ENCODE measurements around the gene STK11IP.

The STK11IP gene

DNA sequence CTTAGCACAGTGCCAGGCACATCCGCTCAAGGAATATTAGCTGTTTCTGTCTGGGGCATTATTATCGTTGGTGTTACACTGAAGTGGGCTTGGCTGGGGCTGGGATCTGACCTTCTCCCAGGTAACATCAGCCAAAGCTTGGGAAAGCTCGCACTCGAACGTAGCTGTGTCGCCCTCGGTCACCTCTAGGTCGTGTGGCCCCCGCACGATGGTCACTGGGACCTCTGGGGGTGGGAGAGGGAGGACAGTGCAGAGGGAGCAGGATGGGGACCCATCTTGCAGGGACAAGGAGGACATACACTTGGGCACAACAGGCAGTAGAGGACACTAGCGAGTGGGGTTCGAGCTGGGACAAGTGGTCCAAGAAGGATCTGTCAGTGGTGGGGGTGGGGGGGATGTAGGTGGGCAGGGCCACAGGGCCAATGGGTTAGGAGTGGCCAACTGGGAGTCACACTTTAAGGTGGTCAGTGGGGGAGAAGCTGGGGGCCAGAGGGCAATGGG, 44.1 kb upstream of the STK11IP start:
- Histone ChIP-seq H3K4me2 (ENCODE audit: low read length) (no peak overlapping the region), H4K20me1 (ENCODE audit: control insufficient read depth, insufficient read depth, low read depth, low read length) (no peaks in the 10 kb centered on the region), H3K9me2 (replicated peaks; ENCODE audit: control insufficient read depth, low read length) (no peaks in the 10 kb centered on the region), H3K4me3 (ENCODE audit: low read length) (no peak overlapping the region), H3K27me3 (ENCODE audit: control insufficient read depth, low read length) (no peaks in the 10 kb centered on the region), H3F3A (ENCODE audit: control insufficient read depth, insufficient read depth) (no peaks in the 10 kb centered on the region), H3K4me1 (ENCODE audit: control insufficient read depth, low read length) (no peaks in the 10 kb centered on the region), H3K27ac (ENCODE audit: low read depth, low read length) (no peak overlapping the region), H3K36me3 (ENCODE audit: control insufficient read depth, low read length) (no peaks in the 10 kb centered on the region), H3K79me2 (ENCODE audit: control insufficient read depth, low read length) (no peaks in the 10 kb centered on the region), H3K9me3 (ENCODE audit: control insufficient read depth, insufficient read depth, low read length) (no peaks in the 10 kb centered on the region)
- no peak for TF ChIP-seq EZH2phosphoT487 (IDR thresholded peaks at IDR 0.05; ENCODE audit: borderline replicate concordance, low read length)
- TF ChIP-seq CTCF (IDR thresholded peaks at IDR 0.05; ENCODE audit: low read depth, low read length, poor library complexity, severe bottlenecking) = no peak

DNA sequence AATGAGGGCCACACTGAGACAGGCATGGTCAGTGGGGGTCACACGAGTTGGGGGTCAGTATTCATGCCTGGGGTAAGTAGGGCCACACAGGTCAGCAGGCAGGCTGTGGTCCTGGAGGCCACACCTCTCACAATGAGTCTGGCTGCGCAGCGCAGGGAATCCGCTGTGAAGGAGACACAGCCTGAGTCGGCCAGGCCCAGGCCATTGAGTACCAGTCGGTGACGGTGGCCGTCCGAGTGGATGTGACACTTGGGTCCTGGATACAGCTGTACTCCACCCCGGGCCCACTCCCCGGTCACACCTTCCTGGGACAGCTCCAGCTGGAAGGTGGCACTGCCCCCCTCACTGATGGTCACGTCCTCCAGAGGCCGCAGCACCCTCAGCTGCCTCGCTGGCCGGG, 43.3 kb upstream of the STK11IP start:
- no peaks in the 10 kb centered on the region for H3K79me2 ChIP-seq (ENCODE audit: control insufficient read depth, low read length)
- no peaks in the 10 kb centered on the region for H3K9me3 ChIP-seq (ENCODE audit: control insufficient read depth, insufficient read depth, low read length)
- no peaks in the 10 kb centered on the region for H3F3A ChIP-seq (ENCODE audit: control insufficient read depth, insufficient read depth)
- no peaks in the 10 kb centered on the region for H3K4me1 ChIP-seq (ENCODE audit: control insufficient read depth, low read length)
- H3K27me3 ChIP-seq (ENCODE audit: control insufficient read depth, low read length) = no peaks in the 10 kb centered on the region
- no peaks in the 10 kb centered on the region for H4K20me1 ChIP-seq (ENCODE audit: control insufficient read depth, insufficient read depth, low read depth, low read length)
- H3K4me3 ChIP-seq (ENCODE audit: low read length) = no peak overlapping the region
- no peaks in the 10 kb centered on the region for H3K9me2 ChIP-seq (replicated peaks; ENCODE audit: control insufficient read depth, low read length)
- TF ChIP-seq EZH2phosphoT487 (IDR thresholded peaks at IDR 0.05; ENCODE audit: borderline replicate concordance, low read length) (no peak), CTCF (IDR thresholded peaks at IDR 0.05; ENCODE audit: low read depth, low read length, poor library complexity, severe bottlenecking) (no peak)
- no peak overlapping the region for H3K4me2 ChIP-seq (ENCODE audit: low read length)
- H3K27ac ChIP-seq (ENCODE audit: low read depth, low read length) = no peak overlapping the region
- H3K36me3 ChIP-seq (ENCODE audit: control insufficient read depth, low read length) = no peaks in the 10 kb centered on the region

DNA sequence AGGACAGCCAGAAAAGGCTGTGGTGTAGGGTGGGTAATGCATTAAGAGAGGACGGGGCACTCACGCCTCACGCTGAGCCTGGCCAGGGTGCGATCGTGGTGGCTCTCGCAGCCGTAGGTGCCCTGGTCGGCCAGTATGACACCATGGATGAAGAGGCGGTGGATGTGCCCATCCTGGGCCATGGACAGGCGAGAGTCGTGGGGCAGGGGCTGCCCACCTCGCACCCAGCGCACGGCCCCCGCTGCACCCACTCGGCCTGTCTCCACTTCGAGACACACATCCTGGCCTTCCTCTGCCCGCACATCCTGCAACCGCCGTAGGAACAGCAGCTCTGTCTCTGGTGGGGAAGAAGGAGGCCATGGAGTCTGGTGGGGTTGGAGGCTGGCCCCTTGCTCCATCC, 41.7 kb upstream of the STK11IP start:
- no peaks in the 10 kb centered on the region for H3K27me3 ChIP-seq (ENCODE audit: control insufficient read depth, low read length)
- no peaks in the 10 kb centered on the region for H3K4me1 ChIP-seq (ENCODE audit: control insufficient read depth, low read length)
- no peaks in the 10 kb centered on the region for H4K20me1 ChIP-seq (ENCODE audit: control insufficient read depth, insufficient read depth, low read depth, low read length)
- no peaks in the 10 kb centered on the region for H3F3A ChIP-seq (ENCODE audit: control insufficient read depth, insufficient read depth)
- no peak overlapping the region for H3K4me3 ChIP-seq (ENCODE audit: low read length)
- TF ChIP-seq EZH2phosphoT487 (IDR thresholded peaks at IDR 0.05; ENCODE audit: borderline replicate concordance, low read length) = no peak
- TF ChIP-seq CTCF (IDR thresholded peaks at IDR 0.05; ENCODE audit: low read depth, low read length, poor library complexity, severe bottlenecking) = no peak
- no peak overlapping the region for H3K4me2 ChIP-seq (ENCODE audit: low read length)
- H3K36me3 ChIP-seq (ENCODE audit: control insufficient read depth, low read length) = no peaks in the 10 kb centered on the region
- H3K79me2 ChIP-seq (ENCODE audit: control insufficient read depth, low read length) = no peaks in the 10 kb centered on the region
- H3K9me2 ChIP-seq (replicated peaks; ENCODE audit: control insufficient read depth, low read length) = no peaks in the 10 kb centered on the region
- H3K9me3 ChIP-seq (ENCODE audit: control insufficient read depth, insufficient read depth, low read length) = no peaks in the 10 kb centered on the region
- H3K27ac ChIP-seq (ENCODE audit: low read depth, low read length) = no peak overlapping the region
